ENCODE results near the gene EIF2AK3.
A peak's percentile ranks its signal among the peaks of the same experiment; 100 is the strongest.
"Not testable (repeated sequence)": the region's sequence is repeated elsewhere in the genome, so short reads cannot be mapped to it uniquely, and the experiment has no call there.

The EIF2AK3 gene

DNA sequence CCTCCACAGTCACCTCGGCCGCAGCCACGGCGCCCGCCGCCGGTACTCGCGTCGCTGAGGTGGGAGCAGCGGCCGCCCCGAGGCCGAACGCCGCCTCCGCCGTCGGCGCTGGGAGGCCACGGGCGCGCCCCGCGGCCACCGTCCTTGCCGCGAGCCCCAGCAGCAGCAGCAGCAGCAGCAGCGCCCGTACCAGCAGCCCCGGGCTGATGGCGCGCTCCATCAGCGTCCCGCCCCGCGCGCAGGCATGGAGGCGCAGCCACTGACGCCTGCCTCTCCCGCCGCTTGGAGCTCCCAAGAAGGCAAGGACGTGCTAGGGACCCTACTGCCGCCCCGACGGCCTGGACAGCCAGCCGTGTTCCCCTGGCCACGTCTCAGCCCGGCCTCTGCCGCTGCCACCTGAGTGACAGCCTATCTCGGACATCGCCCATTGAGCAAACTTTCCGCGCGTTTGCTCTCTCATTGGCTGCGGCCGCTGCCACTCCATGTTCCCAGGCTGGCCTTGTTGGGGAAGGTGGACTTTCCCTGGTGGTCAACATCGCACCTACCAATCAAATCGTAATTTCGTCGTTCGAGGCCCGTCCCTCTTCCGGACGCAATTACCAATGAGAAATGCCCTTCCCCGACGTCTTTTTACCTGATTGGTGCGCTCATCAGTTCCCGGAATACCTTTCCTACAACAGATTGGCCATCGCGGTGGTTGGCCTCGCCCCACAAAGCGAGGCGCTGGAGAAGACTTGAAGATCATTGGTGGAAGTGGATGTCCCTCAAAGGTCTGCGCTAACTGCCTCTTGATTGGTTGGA, at the start of gene EIF2AK3:
TSS of gene EIF2AK3 (minus strand) at position 410 of the 801 bp plus-strand sequence. CDS start at position 220, 190 bp downstream.
- FAIRE-seq, result peak; percentile 99

DNA sequence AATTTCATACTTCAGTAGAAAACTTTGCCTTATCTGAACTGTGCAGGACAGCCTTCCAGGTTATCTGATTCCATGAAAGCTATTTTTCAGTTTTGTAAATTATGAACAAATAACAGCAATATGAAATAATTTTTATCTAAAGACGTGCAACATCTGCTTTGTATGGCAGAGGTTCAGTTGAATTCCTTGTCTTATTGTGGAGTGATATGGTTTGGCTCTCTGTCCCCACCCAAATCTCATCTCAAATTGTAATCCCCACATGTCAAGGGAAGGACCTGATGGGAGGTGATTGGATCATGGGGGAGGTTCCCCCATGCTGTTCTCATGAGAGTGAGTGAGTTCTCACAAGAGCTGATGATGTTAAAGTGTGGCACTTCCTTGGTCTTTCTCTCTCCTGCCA, 46.1 kb upstream of the EIF2AK3 start:
- FAIRE-seq, result no peak

DNA sequence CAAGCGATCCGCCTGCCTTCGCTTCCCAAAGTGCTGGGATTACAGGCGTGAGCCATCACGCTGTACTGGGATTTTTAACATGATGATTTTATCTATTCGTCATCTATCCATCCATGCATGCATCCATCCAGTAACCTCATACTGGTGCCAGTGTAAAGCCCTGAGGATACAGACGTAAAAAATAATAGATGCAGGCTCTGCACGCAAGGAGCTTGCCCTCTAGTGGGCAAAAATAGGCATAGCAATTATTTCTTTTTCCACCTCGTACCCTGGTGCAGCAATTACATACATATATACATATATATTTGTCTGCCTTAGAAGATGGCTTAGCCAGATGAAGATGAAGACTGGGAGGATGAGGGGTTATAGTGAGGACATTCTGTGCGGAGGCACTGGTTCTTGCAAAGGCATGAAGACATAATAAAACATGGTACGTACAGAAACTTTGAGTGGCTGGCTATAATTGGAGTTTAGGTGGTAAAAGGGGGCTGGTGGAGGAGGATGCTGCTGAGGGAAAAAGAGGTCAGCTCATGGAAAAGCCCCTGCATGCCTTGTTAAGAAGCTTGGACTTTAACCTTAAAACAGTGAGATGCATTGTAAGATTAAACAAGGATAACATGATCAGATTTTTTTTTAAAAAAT, 44.6 kb upstream of the EIF2AK3 start:
- no peak for FAIRE-seq

DNA sequence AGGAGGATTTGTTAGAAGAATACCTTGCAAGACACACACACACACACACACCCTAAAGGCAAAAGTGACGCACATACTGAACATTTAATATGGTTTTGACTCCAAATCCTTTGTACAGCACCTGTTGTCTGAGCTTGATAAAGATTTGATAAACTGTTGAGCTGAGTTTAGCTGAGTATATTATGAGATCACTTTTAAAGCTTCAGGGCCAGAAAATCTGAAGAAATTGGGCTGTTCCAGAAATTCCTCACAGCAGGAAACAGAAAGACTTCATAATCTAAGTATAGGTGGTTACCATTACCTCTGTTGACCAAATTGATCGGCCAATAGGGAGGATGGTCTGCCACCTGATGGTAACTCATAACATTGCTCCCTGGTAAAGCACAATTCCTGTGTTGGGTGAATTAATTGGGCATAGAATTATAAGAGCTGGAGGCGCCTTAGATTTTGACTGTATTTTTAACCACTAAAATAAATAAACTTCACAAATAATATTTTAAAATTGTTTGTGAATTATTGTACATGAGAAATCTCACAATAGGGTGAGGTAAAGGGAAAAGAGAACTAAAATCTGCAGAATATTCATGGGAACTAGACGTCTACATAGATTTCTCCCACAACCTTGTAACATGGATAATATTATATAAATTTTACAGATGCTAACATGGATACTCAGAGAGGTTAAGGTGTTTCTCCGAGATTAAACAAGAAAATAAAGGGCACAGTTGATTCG, 42.4 kb upstream of the EIF2AK3 start:
- FAIRE-seq, result peak; percentile 23

DNA sequence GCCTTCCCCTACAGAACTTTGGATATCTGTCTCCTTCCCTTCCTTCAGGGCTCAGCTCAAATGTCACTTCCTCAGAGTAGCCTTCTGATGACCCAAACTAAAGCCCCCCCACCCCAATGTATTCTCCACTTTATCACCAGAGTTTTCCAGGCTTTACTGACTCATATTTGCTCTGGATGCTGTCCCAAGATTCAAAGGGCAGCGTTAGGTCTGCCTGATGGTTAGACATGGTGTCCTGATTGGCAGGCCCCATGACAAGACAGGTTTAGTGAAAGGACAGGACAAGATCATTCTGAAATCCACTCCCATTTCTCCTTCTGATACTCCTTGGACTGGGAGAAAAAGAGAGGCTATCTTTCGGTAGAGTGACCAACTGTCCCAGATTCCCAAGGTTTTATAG, 41.6 kb upstream of the EIF2AK3 start:
- FAIRE-seq, result no peak

DNA sequence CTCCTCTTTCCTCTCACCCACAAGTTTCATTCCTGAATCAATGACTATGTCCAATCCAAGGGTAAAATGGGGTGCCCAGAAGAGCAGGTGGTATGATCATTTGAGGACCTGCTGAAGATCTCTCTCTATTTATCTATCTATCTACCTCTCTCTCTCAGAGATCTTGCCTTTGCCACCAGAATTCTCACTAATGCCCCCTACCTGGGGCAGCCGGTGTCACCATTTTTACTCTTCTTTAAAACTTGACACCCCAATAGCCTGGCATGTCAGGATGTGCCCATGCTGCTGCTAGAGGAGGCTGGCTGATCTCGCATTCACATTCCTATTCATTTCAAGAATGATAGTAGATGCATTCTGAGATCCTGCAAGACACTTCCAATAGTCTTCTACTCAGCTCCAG, 40.0 kb upstream of the EIF2AK3 start:
- no peak for FAIRE-seq

DNA sequence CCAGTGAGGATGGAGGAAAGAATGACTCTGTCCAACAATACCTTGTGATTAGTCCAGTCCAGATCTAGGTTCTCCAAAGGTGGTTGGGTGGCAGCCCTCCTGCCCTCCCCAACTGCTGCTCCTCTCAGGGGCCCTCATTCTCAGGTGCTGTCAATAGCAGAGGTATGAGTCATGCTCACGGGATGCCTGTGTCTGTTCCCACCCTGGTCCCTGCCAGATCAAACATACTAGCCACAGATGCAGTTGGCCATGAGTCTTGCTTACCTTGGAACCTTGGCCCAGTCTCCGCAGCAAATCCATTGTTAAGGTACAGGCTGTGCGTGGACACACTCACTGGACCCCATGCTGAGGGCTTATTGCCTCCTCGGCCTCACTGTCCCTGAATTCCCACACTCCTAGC, 39.3 kb upstream of the EIF2AK3 start:
- FAIRE-seq, result no peak

DNA sequence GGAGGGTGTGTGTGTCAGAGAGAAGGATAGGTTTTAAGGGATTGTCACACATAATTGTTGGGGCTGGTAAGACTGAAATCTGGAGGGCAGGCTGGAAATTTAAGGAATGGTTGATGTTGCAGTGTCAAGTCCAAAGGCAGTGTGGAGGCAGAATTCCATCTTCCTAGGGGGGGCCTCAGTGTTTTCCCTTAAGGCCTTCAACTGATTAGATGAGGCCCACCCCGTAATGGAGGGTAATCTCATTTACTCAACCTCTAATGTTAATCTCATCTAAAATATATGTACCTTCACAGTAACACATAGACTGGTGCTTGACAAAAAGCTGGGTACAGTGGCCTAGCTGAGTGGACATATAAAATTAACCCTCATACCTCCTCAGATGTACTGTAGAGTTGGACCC, 33.4 kb upstream of the EIF2AK3 start:
- no peak for FAIRE-seq

DNA sequence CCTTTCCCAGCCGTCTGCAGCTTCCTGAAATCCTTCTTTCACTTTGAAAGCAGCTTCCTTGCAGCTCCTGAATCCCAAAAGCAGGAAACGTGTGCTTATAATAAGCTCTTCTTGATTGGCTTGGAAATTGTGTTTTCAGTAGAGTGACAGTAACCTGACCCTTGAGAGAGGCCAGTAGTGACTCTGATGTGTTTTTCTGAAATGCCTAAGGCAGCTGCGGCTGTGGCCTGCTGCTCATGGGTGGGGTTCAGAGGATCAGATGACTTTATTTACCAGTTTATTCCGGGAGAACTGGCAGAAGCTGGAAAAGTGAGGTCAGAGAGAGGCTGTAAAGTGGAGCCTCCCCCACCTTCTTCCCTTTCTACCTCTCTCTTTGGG, 32.3 kb upstream of the EIF2AK3 start:
- no peak for FAIRE-seq

DNA sequence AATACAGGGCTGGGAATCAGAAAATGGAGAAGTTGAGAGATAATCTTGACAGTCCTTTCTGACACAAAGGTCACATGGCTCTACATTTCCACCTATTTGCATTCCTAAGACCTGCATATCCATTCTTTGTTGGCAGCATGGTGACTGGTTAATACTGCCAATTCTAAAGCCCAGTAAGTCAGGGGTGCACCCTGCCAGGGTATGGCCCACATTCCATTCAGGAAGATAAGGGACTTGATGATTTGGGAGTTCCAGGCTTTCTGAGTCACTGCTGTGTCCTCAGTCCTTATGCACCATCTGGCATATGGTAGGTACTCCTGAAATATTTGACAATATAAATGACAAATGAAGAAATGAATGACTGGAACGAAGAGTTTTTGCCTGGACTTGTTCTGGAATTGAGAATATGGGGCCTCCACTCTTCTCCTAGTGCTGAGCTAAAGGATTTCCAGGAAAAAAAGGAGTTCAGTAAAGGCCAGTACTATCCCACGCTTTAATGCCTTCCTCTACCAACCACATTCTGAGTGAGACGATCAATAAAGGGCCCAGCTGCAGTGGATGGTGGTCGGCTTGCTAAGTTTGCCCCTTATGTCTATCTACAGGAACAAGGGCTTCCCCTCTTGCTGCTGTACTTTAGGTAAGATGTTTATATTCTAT, 31.7 kb upstream of the EIF2AK3 start:
- no peak for FAIRE-seq

DNA sequence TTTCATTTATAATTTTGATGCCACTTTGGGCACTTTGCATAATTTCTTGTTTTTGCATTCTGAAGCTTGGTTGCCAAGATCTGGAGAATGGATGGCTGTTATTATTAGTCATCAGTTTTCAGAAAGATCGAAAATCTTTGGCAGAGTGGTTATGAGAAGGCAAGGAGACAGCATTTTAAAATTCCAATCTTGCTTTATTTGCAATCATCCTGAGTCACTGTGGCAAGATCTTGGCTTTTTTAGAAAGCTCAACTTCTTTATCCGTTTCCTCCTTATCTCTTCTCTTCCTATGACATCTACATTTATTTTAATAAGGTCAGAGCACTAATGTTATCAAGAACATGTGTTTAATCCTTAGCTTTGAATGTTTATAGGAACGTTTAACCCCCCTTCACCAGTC, 31.1 kb upstream of the EIF2AK3 start:
- no peak for FAIRE-seq

DNA sequence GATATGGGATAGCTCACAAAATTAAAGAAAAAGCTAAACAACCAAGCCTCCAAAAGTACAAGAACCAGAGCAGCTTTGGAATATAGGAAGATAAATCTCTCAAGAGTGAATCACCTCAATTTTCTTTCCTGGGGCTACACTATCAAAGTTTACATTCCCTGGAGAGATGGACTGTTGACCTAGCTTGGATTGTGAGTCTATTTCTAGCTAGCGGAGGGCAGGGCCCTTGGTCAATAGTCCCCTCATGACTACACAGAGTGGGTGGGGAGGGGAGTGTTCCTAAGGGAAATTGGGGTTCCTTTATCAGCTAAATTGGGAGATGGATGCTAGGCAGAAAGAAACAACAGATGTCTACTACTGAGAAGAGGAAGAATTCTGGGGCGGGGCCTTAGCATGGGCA, 29.9 kb upstream of the EIF2AK3 start:
- FAIRE-seq, result no peak

DNA sequence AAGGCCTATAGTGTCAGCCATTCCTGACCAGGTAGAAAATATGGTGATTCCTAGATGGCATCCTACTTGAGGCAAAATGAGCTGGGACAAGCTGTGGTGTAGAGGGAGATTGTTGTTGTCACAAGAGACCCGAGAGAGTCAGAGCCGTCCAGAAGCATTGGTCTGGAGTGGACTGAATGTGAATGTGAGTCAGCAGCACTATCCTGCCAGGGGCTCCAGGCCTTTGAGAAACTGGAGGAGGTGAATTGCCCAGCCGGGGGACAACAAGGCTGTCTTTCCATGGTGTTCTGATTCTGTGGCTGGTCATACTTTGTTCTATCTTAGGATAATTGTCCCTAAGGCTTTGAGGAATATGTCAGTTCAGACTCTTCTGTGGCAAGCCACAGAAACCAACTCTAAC, 29.4 kb upstream of the EIF2AK3 start:
- no peak for FAIRE-seq

DNA sequence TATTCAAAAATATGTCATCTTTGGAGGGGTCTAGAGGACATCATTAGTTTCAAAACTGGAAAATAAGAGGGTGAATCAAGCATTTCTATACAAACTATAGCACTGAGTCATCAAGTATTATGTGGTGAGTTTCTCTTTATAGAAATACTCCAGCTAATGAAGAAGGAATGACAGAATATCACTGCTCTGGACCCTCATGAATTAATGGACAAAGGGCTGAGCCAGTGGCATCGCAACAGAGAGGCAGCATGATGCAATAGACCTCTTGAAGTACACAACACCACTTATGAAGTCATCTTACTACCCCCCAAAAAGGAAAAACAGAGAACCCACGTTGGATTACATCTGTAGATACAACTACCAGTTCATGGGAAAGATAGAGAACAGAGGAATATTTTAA, 27.4 kb upstream of the EIF2AK3 start:
- no peak for FAIRE-seq

DNA sequence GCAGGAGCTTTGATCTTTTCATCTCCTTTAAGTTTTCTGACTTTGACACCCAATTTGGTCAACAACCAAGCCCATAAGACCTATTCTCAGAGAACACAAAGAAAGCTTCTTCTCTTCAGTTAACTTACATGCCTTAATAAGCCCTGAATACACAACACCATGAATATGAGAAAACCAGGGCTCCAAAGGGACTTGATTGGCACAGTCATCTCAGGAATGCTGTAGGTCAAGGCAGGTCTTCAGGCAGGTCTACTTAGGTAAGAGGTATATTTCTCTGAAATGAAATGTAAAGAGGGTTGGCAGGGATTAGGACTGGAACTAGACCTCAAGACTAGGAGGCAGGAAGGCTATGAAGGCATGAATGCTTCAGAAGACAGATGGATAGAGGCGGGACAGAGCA, 24.4 kb upstream of the EIF2AK3 start:
- no peak for FAIRE-seq

DNA sequence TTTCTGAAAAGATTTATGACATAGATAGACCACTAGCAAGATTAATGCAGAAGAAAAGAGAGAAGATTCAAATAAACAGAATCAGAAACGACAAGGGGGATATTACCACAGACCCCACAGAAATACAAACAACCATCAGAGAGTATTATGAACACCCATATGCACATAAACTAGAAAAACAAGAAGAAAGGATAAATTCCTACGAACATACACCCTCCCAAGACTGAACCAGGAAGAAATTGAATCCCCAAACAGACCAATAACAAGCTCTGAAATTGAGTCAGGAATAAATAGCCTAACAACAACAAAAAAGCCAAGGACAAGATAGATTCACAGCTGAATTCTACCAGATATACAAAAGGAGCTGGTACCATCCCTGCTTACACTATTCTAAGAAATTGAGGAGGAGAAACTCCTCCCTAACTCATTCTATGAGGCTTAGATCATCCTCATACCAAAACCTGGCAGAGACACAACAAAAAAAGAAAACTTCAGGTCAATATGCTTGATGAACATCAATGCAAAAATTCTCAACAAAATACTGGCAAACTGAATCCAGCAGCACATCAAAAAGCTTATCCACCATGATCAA, 18.1 kb upstream of the EIF2AK3 start:
- FAIRE-seq, result not testable (repeated sequence)

DNA sequence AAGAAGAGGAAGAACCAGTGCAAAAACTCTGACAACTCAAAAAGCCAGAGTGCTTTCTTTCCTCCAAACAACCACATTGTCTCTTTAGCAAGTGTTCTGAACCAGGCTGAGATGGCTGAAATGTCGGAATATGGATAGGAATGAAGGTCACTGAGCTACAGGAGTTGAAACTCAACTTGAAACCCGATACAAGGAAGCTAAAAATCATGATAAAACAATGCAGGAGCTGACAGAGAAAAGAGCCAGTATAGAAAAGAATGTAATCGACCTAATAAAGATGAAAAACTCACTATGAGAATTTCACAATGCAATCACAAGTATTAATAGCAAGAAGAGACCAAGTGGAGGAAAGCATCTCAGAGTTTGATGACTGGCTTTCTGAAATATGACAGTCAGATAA, 15.0 kb upstream of the EIF2AK3 start:
- FAIRE-seq, result no peak

DNA sequence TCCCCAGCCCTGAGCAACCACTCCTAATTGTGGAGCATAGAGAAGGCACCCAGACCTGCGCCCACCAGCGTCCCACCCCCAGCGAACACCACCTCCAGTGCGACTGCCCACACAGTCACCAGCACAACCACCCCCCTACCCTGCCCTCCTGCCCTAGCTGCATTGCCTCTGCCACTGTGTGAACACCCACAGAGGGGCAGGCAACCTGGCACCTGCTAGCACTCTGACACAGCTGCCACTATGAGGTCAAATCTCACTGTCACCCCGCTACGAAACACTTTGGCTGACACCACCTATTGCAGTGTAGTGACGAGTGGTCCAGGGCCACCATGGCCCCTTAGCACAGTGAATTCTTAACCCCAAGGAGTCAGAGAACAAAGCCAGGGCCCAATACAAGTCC, 14.1 kb upstream of the EIF2AK3 start:
- no peak for FAIRE-seq

DNA sequence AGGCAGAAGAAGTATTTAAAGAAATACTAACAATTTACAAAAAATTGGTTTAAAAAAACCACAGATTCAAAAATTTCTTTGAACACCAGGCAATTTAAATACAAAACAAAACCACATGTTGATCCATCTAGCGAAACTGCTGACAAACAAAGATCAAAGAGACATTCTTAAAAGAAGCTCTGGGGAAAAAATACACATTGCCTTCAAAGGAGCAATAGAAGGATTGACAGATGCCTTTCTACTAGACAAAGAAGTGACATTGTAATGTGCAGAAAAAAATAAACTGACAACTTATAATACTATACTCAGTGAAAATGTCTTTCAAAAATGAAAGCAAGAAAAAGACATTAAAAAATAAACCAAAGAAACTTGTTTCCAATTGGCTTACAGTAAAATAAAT, 12.6 kb upstream of the EIF2AK3 start:
- no peak for FAIRE-seq

DNA sequence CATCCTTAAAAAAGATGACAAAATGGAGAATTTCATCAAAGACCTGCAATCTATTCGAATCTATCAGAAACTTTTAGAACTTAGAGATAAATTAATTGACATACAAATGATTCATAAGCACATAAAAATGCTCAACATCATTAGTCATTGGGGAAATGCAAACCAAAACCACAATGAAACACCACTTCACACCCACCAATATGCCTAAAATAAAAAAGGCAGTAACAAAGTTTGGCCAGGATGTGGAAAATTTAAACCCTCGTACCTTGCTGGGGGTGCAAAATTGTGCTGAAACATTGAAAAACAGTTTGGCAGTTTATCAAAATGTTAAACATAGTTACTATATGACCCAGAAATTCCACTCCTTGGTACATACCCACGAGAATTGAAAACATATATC, 11.5 kb upstream of the EIF2AK3 start:
- FAIRE-seq, result no peak

DNA sequence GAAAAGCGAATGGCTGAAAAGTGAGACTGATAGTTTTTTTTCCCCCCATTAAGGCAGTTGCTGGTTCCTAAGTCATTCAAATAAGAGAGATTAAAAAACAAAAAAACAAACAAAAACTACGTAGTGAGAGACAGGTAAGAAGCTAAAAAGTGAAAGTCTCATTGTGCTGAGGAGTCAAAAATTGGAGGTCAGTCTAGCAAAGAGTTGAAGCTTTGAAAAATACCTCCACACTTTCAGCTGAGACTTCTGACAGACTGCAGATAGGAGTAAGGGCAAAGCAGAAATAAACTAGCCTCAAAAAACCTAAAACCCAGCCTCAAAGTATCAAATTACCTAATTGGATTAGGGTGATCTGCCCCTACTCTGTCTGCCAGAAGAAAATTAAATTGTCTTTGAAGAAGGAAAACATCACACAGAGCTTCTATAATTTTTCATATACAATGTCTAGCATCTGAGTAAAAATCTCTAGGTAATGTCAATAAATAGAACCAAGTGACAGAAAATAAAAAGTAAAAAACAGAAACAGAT, 10.9 kb upstream of the EIF2AK3 start:
- FAIRE-seq, result no peak

DNA sequence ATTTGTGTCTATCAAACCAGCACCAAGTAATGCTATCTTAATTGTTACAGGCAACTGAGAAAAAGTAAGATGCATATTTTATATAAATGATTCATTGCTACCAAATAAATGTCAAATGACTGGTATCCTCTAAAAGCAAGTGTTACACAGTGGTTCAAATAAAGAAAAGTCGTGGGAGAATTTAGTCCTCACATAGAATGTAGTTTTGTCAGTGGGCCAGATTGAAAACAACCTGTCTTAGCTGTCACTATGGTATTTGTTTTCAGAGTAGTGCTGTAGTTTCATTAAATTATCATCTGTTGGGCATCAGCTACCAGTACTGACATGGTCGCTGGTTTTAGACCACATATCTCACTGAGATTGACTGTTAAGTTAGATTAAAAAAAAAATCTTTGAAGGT, 10.2 kb upstream of the EIF2AK3 start:
- no peak for FAIRE-seq

DNA sequence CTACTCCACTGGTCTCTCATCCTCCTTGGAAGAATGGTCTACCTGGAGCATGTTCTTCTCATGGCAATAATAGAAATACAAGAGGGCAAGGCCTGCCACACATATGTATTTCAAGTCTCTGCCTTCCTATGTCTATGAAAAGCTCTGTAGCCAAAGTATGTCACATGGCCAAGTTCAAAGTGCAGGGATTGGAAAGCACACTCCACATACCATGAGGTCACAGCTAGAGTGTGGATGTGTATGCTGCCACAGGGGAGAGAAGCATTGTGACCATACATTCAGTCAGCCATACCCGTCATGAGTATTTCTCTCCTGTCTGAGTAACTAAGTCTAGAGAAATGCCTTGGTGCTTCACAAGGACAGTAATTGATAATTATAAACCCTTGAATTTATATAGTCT, 8.8 kb upstream of the EIF2AK3 start:
- FAIRE-seq, result no peak
